ENCODE measurements around the gene PIP5KL1.
"Not testable (repeated sequence)": the region's sequence is repeated elsewhere in the genome, so short reads cannot be mapped to it uniquely, and the experiment has no call there.

The PIP5KL1 gene

GRCh38 chr9:127884976-127885490, 45.5 kb downstream of the PIP5KL1 start:
- Histone ChIP-seq H3K9me3 (ENCODE audit: insufficient read depth, low read length) (no peaks in the 10 kb centered on the region), H3K27ac (ENCODE audit: low read length) (no peak overlapping the region), H3K4me2 (ENCODE audit: low read length) (no peak overlapping the region), H3K4me3 (ENCODE audit: low read length) (no peak overlapping the region), H3K27me3 (ENCODE audit: low read depth, low read length) (no peaks in the 10 kb centered on the region), H4K20me1 (ENCODE audit: insufficient read depth, low read length) (no peaks in the 10 kb centered on the region), H3K36me3 (replicated peaks; ENCODE audit: low read depth, low read length) (peaks cover 20% of the 10 kb centered on the region), H3K4me1 (ENCODE audit: low read length) (peaks cover 7% of the 10 kb centered on the region; the same call in 1 of the 2 replicates), H3K9ac (ENCODE audit: low read length) (no peak overlapping the region), H2AFZ (ENCODE audit: low read depth, low read length) (no peak overlapping the region), H3K79me2 (ENCODE audit: low read length) (no peaks in the 10 kb centered on the region)
- no peak for TF ChIP-seq EZH2phosphoT487 (IDR thresholded peaks at IDR 0.05; ENCODE audit: low read depth)
- TF ChIP-seq, protein P1, sequence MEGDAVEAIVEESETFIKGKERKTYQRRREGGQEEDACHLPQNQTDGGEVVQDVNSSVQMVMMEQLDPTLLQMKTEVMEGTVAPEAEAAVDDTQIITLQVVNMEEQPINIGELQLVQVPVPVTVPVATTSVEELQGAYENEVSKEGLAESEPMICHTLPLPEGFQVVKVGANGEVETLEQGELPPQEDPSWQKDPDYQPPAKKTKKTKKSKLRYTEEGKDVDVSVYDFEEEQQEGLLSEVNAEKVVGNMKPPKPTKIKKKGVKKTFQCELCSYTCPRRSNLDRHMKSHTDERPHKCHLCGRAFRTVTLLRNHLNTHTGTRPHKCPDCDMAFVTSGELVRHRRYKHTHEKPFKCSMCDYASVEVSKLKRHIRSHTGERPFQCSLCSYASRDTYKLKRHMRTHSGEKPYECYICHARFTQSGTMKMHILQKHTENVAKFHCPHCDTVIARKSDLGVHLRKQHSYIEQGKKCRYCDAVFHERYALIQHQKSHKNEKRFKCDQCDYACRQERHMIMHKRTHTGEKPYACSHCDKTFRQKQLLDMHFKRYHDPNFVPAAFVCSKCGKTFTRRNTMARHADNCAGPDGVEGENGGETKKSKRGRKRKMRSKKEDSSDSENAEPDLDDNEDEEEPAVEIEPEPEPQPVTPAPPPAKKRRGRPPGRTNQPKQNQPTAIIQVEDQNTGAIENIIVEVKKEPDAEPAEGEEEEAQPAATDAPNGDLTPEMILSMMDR (IDR thresholded peaks at IDR 0.05; ENCODE audit: low read depth, low read length): no peak

DNA sequence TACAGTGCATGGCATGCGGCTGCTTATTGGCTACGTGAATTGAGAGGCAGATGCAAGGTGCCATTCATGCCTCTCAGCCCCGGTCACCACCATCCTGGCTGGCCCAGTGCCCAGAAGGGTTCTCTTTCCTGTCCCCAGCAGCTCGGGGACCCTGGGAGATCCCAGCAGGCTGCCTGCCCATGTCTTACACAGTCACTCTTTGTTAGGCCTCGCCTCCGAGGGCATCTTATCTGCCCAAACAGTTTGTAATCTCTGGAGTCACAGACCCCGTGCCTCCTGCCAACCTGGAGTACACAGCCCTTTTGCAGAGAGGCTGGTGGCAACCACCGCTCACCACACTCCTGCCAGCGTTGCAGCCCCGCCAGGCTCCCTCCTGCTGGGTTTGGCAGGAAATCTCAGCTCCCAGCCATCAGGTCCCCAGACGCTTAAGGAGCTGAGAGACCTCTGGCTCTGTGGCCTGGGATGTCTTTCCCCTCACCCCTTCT, 46.1 kb downstream of the PIP5KL1 start:
- no peak for TF ChIP-seq EZH2phosphoT487 (IDR thresholded peaks at IDR 0.05; ENCODE audit: low read depth)
- TF ChIP-seq, protein P1 (IDR thresholded peaks at IDR 0.05; ENCODE audit: low read depth, low read length): no peak
- Histone ChIP-seq H3K9me3 (ENCODE audit: insufficient read depth, low read length) (no peaks in the 10 kb centered on the region), H3K4me1 (ENCODE audit: low read length) (peaks cover 8% of the 10 kb centered on the region; the same call in 1 of the 2 replicates), H3K4me2 (ENCODE audit: low read length) (no peak overlapping the region), H3K79me2 (ENCODE audit: low read length) (no peaks in the 10 kb centered on the region), H3K27me3 (ENCODE audit: low read depth, low read length) (no peaks in the 10 kb centered on the region), H3K9ac (ENCODE audit: low read length) (no peak overlapping the region), H3K27ac (ENCODE audit: low read length) (no peak overlapping the region), H2AFZ (ENCODE audit: low read depth, low read length) (no peak overlapping the region), H3K36me3 (replicated peaks; ENCODE audit: low read depth, low read length) (peaks cover 17% of the 10 kb centered on the region), H4K20me1 (ENCODE audit: insufficient read depth, low read length) (no peaks in the 10 kb centered on the region), H3K4me3 (ENCODE audit: low read length) (no peak overlapping the region)

- no peak overlapping the region for H3K27ac ChIP-seq (ENCODE audit: low read length)
- no peak overlapping the region for H2AFZ ChIP-seq (ENCODE audit: low read depth, low read length)
- H3K9me3 ChIP-seq (ENCODE audit: insufficient read depth, low read length): no peaks in the 10 kb centered on the region
- no peak overlapping the region for H3K4me2 ChIP-seq (ENCODE audit: low read length)
- no peak overlapping the region for H3K4me3 ChIP-seq (ENCODE audit: low read length)
- no peaks in the 10 kb centered on the region for H3K79me2 ChIP-seq (ENCODE audit: low read length)
- TF ChIP-seq, protein P1 (IDR thresholded peaks at IDR 0.05; ENCODE audit: low read depth, low read length): no peak
- no peak for TF ChIP-seq EZH2phosphoT487 (IDR thresholded peaks at IDR 0.05; ENCODE audit: low read depth)
- no peaks in the 10 kb centered on the region for H4K20me1 ChIP-seq (ENCODE audit: insufficient read depth, low read length)
- peaks cover 10% of the 10 kb centered on the region for H3K4me1 ChIP-seq (ENCODE audit: low read length)
- no peak overlapping the region for H3K9ac ChIP-seq (ENCODE audit: low read length)
- H3K36me3 ChIP-seq (replicated peaks; ENCODE audit: low read depth, low read length): peaks cover 17% of the 10 kb centered on the region
- H3K27me3 ChIP-seq (ENCODE audit: low read depth, low read length): no peaks in the 10 kb centered on the region
These were observed 46.6 kb downstream of the PIP5KL1 start for GRCh38 chr9:127883959-127884358.

GRCh38 chr9:127881715-127882114, 48.9 kb downstream of the PIP5KL1 start:
- H4K20me1 ChIP-seq (ENCODE audit: insufficient read depth, low read length); H3K36me3 ChIP-seq (replicated peaks; ENCODE audit: low read depth, low read length); H3K27me3 ChIP-seq (ENCODE audit: low read depth, low read length); H3K9me3 ChIP-seq (ENCODE audit: insufficient read depth, low read length); H3K4me2 ChIP-seq (ENCODE audit: low read length); H3K4me3 ChIP-seq (ENCODE audit: low read length); H3K79me2 ChIP-seq (ENCODE audit: low read length); H3K27ac ChIP-seq (ENCODE audit: low read length); H2AFZ ChIP-seq (ENCODE audit: low read depth, low read length); H3K9ac ChIP-seq (ENCODE audit: low read length): not testable (repeated sequence)
- H3K4me1 ChIP-seq (ENCODE audit: low read length): peaks cover 15% of the 10 kb centered on the region

All from OCI-LY3 (cell line).